GM18517 (cell line): Measurements from ENCODE around the gene ARFGEF3.

ENCODE experiments used
- ATAC-seq: cut with Tn5 transposase; IDR thresholded peaks from one replicate; pipeline ENCODE4 v1.9.1; 2021; ENCODE audit warnings: mild to moderate bottlenecking, moderate library complexity; ENCODE audit not compliant: unreplicated experiment

The ARFGEF3 gene

DNA sequence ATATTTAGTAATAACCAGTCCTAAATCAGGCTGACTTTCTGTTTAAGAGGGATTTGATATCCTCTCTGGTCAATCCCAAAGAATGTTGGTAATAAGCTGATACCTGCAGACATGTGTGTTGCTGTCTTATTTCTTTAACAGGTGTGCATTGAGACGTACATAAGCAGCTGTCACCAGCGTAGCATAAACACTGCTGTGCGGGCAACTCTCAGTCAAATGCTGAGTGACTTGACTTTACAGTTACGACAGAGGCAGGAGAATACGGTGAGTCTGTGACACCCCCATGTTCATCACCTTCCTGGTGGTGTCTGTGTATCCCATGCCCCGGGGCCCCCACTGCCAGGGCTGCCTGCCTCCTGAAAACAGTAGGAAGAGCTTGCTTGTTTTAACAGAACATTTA is 76.6 kb downstream of the ARFGEF3 start:
- no peak for ATAC-seq

GRCh38 chr6:138239774-138240173 is 78.0 kb downstream of the ARFGEF3 start:
- no peak for ATAC-seq

- ATAC-seq = no peak
Observed at GRCh38 chr6:138240476-138241245, 78.9 kb downstream of the ARFGEF3 start.

GRCh38 chr6:138241381-138241780 is 79.6 kb downstream of the ARFGEF3 start:
- ATAC-seq = no peak

DNA sequence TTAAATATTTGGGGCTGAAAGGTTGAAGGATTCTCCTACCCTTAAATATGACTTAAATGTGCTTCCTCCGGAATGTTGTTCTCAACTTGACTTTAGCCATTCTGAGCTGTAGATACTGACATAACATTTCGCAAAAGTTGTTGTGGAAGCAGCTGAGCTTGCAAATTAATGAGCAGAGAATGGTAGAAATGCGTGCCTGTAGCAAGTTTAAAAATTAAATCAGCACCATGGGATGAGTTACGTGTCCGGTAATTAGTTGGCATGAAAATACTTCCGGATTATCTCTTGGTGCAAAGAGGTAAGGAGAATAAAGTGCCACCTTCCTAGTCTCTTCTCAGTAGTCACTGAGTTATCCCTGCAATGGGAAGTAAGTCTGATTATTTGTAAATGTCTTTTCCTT is 80.2 kb downstream of the ARFGEF3 start:
- ATAC-seq = no peak

GRCh38 chr6:138242987-138243592 is 81.4 kb downstream of the ARFGEF3 start:
- no peak for ATAC-seq

DNA sequence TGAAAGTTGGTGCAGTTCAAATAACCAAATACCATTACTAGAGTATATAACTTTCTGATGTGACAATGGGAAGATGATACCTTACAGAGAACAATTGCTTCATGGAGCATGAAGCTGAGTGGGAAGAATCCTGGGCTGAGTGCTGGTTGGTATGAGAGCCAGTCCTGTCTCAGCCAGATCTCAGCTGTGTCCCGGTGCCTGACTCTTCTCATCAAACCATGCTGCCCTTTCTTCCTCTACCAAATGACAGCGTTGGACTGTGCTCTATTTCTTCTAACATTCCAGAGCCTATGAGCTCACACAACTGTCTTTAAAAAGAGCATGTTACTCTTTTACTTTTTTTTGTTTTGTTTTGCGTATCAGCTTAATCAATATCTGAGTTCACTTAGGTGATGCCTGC is 84.0 kb downstream of the ARFGEF3 start:
- no peak for ATAC-seq

DNA sequence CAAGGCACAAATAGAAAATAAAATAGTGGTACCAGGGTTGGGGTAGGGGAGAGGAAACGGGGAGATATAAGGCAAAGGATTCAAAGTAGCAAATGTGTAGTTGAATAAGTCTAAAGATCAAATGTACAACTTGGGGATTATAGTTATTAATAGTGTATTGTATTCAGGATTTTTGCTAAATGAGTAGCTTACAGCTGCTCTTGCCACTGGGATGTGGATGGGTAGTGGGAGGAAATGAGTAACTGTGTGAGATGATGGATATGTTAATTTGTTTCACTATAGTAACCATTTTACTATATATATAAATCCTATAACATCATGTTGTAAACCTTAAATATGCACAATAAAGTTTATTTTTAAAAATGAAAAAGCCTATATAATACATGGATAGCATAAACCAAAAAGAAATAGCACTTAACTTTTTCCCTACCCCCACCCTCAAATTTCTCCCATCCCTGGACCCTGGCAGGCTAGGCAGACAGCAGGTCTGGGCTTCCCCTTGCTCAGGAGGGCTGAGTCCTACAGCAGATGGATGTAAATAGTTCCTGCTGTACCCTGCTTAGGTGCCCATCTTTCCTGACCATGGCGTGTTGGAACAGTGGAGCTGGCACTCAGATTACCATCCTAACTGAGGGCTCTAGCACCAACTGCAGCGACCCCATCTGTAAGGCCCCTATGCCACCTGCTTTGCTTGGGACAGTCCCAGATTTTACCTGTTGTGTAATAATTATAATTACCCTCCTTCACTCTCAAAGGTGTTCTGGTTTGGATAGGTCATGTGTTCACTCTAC is 85.1 kb downstream of the ARFGEF3 start:
- ATAC-seq = no peak

GRCh38 chr6:138248011-138248410 is 86.3 kb downstream of the ARFGEF3 start:
- ATAC-seq = no peak

DNA sequence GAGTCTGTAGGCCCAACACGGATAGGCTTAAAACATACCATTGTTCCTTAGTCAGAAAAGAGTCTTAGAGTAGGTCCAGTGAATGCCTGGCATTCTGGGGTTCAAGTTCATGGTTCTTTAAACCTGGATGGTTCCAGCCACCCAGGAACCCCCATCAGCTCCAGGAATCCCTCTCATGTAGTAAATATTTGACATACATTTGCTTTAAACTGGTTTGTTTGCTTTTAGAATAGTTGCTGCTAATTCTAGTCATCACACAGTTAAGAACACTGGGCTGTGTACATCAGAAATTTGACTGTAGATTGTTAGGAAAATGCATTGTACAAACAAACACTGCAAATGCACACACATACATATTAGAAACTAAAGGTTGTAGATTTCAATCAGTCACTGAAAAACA is 87.1 kb downstream of the ARFGEF3 start:
- ATAC-seq = no peak

DNA sequence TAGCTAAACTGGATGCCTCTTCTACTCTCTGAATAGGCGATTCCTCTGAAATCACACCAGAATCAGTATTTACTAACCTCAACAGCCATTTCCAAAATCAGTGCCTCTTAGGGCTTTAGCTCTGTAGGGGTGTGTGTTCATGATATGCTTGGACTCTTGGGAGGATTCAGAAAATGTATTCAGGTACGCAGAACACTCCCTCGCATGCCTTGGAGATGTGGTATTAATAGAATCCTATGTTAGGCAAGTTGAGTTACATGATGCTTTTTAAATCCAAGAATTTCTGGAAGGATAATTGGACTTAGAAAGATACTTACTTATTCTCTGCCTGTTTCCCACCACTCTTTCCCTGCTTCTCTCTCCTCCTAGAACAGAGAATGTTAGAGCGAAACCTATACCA is 88.3 kb downstream of the ARFGEF3 start:
- no peak for ATAC-seq

DNA sequence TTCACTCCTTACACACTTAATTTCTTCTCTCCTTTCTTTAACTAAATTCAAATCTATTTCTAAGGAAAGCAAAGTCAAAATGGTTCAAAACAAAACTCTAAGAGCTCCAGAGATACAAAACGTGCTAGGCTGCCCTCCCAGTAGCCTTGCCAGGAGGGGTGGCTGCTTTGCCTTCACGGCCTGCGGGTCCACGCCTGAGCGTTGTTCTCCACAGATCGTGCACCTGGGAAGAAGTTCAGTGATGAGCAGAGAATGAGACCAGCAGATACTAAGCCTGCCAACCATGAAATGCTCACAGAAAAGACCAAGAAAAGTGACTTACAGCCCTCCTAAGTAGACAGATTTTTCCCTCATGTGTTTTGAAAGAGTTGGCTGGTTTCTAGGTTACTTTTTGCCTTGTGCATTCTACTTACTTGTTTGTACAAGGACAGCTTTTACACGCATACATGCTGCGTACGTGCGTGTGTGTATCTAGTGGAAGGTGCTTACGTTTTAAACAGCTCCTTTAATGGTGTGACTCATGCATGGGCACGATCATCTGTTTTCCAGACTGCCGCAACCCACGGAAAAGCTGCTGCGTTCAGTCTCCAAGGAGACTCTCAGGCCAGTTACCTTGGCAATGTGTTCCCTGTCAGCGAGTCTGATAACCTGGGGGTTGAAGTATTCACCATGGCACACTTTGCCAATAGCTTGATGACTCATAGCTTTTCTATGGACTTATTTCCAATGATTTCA is 88.9 kb downstream of the ARFGEF3 start:
- ATAC-seq = no peak

DNA sequence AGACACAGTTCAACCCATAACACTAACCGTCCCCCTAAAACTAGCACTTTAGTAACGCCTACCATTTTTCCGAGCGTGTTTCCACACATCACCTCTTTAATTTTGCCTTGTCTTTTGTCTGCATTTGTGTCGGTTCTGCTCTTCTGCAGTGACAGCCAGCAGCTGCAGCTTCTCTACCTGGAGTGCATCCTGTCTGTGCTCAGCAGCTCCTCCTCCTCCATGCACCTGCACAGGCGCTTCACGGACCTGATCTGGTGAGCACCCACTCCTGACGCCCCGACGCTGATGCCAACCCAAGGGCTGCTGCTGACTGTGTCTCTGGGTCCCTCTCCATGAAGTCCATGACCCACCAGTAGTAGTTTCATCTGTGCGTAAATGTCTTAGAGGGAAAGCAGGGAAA is 92.0 kb downstream of the ARFGEF3 start:
- no peak for ATAC-seq

GRCh38 chr6:138255443-138255842 is 93.7 kb downstream of the ARFGEF3 start:
- ATAC-seq = no peak

GRCh38 chr6:138257638-138258040 is 95.9 kb downstream of the ARFGEF3 start:
- ATAC-seq = no peak

- no peak for ATAC-seq
Observed at GRCh38 chr6:138258197-138258596, 96.5 kb downstream of the ARFGEF3 start.

DNA sequence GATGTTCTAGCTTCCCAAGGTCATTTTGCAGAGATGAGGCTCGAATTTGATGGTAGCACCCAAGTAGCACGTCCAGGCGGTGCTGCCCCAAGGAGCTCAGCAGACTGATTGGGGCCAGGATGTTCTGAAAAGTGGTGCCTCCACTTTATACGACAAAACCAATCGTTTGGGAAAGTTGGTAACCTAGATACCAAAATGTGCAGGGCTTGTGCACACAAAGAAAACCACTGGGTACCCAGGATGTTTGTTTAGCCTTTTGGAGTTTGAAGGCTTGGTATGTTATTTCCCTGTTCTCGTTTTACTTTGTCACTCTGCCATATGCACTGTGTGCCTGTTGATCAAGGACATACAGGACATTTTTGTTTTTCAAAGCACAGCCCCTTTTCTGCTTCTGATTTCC is 97.3 kb downstream of the ARFGEF3 start:
- no peak for ATAC-seq

DNA sequence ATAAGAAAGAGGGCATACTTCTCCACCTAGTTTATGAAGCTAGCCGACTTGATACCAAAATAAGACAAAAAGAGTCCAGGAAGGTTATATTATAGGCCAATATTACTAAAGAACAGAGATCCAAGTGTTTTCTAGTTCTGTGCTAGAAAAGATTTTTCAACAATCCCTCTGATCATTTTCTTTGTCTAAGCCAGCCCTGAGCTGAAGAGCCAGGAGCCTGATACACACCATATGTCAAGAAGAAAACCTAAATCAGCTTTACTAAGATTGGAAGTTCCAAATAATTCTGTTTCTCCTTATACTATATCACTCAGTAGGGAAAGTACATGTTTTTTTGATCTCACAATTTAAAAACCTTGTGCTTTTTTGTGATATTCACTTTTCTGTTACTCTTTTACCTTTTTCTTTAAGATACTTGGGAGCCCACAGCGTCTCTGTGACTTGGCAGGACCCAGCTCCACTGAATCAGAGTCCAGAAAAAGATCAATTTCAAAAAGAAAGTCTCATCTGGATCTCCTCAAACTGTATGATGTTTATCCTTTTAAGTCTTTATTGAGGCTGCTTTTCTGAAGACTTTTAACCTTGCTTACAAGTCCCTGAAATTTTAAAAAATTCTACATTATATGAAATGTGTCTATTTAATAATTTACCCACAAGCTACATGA is 99.5 kb downstream of the ARFGEF3 start:
- no peak for ATAC-seq

DNA sequence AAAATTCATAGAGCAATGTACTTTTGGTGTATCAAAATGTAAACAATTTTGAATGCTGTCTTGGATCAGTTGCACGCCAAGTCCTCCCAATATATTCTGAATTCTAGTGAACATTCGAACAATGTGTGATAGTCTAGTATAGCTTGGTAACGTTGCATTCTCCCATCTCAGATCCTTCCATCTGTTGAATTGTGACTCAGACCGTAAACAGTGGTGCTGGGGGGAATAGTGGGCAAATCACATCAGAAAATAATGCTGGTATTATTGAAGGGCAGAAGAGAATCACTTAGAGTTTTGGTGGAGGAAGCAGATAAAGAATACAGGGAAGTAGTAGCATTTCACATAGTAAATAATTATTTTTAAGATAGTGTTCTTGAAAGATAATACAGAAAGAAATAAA is 102.2 kb downstream of the ARFGEF3 start:
- no peak for ATAC-seq

- no peak for ATAC-seq
Observed at GRCh38 chr6:138264372-138264880, 102.7 kb downstream of the ARFGEF3 start.

- ATAC-seq = no peak
Observed at GRCh38 chr6:138266095-138266494, 104.4 kb downstream of the ARFGEF3 start.
